NCI-H82 treated with DMSO at 0.1 percent for 48 hours (cell line): Measurements from ENCODE around the gene ATP2A3.
"Not testable (repeated sequence)": the region's sequence is repeated elsewhere in the genome, so short reads cannot be mapped to it uniquely, and the experiment has no call there.

Source experiments
- DNase-seq: peaks from one replicate; lab custom pipeline; 2025; ENCODE audit not compliant: unreplicated experiment; lab: John Stamatoyannopoulos, UW

ATP2A3 gene

DNA sequence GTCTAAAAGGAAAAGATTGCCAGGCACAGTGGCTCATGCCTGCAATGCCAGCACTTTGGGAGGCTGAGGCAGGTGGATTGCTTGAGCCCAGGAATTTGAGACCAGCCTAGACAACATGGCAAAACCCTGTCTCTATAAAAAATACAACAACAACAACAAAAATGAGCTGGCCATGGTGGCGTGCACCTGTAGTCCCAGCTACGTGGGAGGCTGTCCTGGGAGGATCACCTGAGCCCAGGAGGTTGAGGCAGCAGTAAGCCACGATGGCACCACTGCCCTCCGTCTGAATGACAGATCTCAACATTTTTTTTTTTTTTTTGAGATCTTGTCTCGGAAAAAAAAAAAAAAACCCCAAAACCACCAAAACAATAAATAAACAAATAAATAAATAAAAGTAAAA lies 28.1 kb upstream of the ATP2A3 start:
- no peak for DNase-seq

DNA sequence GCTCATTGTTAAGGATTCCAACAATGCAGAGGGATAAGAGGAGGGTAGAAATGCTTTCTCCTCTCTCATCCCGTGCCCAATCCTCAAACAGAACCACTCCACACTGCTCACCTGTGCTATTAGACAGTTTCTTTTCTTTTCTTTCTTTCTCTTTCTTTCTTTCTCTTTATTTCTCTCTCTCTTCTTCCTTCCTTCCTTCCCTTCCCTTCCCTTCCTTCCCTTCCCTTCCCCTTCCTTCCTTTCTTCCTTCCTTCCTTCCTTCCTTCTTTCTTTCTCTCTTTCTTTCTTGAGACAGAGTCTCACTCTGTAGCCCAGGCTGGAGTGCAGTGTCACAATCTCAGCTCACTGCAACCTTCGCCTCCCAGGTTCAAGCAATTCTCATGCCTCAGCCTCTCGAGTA lies 27.5 kb upstream of the ATP2A3 start:
- not testable (repeated sequence) for DNase-seq

DNA sequence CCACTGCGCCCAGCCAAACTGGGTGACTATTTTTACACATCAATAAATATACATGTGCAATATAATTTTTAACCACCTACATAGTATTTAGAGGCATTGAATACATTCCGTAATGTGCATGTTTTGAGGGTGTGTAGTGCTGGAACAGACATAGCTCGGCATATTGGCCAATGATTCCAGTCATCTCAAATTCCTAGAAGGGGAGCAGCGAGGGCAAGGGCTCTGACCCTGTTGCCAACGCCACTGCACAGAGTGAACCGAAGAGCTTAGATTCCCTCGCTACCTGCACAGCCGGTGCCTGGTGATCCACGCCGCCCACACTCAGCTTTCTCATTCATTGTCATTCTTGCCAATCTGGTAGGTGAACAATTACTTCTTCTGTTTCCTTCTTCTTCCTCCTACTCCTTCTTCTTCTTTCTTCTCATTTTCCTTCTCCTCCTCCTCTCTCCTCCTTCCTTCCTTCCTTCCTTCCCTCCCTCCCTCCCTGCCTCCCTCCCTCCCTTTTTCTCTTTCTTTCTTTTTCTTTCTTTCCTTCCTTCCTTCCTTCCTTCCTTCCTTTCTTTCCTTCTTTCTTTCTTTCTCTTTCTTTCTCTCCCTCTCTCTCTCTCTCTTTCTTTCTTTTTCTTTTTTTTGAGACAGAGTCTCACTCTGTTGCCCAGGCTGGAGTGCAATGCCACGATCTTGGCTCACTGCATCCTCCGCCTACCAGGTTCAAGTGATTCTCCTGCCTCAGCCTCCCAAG lies 26.3 kb upstream of the ATP2A3 start:
- DNase-seq: no peak

DNA sequence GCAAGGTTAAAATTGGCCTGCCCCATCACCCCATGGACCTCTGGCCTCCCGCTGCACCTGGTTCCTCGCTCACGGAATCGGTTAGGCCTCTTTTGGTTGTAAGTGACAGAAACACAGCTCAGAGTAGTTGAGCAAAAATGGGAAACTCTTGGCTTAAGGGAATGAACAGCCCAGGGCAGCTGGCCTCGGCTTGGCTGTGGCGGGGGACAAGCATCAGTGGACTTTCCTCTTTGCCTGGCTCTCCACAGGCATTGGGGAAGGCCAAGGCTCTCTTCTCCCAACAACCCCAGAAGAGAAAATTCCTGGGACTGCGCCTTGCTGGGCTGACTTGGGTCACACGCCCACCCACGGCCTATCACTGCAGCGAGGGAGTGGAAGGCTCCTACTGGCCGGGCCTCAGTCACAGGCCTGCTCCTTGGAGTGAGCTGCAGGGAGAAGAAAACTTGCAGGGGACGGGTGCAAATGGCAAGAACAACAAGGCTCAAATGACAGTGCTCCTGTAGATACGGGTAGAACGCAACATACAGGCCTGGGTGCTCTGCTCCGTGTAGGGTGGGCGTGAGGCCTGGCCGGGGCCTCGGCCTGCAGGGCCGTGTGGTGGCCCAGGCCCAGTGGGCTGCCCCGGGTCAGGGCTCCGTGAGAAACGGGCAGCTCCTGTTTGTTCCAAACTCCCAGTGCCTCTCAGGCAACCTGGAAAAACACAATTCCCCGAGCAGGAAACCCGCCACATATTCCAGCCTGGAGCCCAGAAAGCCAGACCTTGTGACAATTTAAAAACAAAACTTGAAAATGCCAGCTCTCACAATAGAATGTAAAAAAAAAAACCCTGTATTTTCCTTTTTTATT lies 25.0 kb upstream of the ATP2A3 start:
- DNase-seq: no peak

DNA sequence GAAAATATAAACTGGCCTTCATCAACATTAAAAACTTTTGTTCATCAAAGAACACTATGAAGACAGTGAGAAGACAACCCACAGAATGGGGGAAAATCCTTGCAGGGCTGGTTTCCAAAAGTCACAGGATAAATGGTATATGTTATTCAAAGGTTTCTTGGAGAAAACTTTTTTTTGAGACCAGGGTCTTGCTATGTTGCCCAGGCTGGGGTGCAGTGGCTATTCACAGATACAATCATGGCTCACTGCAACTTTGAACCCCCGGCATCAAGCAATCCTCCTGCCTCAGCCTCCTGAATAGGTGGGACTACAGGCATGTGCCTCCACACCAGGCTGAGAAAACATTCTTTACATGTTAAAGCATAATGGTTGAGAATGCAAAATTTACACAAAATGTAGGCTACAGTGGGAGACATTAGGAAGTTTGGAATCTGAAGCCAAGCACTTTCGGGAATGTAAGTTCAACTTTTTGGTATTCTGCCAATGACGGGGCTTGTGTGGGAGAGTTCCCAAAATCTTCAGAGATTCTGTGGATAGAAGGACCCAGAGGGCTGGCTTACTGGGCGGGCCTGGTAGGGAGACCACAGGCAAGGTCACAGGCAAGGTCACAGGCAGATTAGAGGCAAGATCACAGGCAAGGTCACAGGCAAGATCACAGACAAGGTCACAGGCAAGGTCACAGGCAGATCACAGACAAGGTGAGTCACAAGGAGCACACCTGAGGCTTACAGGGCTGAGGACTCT lies 24.2 kb upstream of the ATP2A3 start:
- DNase-seq: no peak

DNA sequence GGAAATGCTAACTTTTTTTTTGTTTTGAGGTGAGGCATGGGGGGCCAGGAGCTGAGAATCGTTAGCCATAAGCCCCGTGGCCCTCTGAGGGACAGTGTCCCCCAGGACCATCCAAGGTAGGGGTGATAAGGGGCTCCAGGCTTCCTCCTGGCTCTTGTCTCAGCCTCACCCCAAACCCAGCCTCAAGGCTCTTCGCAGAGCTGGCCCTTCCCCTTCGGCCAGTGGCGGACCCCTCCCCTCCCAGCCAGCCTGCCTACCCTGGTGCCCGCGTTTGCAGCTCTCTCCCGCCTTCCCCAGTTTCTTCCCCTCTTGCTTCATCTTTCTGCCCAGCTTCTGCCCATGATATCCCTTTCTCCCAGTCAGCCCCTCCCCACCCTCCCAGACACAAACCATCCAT lies 22.7 kb upstream of the ATP2A3 start:
- DNase-seq: no peak

DNA sequence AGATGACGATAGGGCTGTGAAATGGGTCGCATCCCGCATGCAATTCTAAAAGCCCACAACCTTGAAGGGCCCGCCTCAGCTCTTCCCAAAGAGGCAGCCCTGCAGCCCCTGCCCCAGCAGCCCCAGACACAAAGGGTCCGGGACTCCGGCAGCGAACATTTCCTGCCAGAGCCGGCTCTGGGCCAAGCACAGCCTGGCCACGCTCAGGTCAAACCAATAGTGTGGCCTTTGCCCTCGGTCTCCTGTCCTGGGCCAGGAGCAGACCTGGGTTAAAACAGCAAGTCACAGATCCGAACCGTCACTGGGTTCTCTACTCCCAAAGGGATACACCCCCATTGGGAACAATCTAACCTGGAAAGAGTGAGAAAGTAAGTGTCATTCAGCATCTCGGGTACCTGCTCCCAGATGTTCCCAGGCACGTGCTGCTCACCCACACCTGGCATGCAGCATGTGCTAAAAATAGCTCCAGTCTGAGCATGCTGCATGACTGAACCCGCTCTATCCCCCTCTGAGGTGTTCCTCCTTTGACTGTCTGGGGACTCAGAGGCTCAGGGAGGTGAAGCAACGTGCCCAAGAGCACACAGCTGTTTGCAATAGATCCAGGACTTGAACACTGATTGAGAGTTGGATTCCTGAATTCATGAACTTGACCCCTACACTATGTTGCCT lies 22.2 kb upstream of the ATP2A3 start:
- no peak for DNase-seq

DNA sequence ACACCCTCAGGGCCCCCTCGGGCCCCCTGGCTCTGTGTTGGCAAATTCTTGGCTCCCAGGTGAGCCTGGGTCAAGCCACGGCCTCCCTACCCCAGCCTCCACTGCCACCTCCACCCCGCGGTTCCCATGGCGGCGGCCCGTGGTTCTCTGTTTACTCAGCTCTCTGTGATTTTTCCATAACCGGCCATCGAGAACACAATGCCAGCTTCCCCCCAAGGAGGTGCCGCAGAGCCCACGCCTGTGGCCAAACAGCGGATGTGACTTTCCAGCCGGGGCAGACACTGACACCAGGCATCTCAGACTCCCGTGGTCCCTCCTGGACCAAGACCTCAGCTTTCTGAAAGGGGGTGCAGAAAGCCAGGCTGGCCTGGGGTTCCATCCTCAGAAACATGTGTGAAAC lies 21.6 kb upstream of the ATP2A3 start:
- DNase-seq: no peak

DNA sequence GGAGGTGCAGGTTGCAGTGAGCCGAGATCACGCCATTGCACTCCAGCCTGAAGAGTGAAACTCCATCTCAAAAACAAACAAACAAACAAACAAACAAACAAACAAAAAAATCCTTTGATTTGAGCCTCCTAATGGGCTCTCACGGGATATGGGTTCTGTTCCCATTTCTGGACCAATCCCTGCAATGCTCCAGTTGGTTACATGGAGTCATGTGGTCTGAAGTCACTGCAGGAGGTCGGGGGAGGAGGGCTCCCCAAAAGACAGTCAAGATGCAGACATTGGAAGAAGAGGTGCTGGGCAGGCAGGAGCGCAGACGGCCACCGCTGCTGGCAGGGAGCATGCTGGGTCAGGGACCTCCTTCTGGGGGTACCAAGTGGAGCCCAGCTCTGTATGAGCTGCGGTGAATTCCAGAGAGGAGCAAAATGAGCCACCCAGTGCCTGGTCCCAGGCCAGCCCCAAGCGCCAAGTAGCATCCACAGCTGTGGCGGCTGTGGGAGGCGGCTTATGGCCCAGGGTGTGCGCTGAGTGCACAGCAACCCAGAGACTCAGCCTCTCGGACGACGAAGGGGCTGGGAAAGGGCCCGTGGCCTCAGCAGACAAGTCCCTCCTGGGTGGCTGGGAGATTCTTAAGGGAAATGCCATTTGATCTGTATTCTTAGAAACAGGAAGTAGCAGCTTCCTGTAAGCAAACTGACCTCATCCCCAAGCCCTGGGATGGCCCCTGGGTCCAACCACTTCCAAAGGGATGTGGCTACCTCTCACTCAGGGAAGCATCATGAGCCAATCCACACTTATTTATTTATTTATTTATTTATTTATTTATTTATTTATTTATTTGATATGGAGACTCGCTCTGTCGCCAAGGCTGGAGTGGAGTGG lies 19.6 kb upstream of the ATP2A3 start:
- no peak for DNase-seq

DNA sequence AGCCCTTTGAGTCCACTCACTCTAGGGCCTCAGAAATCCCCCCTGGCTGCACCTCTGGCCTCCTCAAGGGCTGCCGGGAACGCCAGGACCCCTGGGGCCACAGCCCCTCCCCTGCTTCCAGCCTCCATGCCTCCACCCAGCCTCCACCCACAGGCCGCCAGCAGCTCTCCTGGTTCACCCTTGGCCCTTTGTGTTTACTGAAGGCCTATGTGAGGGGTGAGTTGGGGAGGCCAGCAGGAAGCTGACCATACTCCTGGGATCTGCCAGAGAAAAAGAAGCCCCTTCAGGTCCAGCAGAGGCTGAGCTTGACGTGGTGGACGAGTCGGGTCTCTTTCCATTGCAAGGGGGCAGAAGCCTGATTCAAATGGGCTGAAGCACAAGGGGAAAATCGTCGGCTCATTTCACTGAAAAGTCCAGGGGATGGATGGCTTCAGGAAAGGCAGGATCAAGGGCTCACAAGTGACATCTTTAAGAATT lies 18.3 kb upstream of the ATP2A3 start:
- no peak for DNase-seq

DNA sequence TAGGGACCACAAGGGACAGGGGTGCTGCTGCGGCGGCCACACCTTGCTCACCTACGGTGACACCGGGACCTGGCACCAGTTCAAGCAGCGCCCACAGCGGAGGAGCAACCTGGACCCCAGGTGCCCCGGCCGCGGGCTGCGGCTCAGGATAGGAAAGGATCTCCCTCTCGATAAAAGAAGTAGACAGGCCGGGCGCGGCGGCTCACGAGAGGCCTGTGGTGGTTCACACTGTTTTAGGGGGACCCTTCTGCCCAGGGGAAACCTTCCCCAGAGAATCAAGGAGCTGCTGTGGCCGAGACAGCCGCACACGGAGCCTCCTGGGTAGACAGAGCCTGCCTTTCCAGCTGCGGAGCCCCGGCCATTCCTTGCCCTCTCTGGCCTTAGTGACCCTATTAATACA lies 17.9 kb upstream of the ATP2A3 start:
- DNase-seq: no peak

DNA sequence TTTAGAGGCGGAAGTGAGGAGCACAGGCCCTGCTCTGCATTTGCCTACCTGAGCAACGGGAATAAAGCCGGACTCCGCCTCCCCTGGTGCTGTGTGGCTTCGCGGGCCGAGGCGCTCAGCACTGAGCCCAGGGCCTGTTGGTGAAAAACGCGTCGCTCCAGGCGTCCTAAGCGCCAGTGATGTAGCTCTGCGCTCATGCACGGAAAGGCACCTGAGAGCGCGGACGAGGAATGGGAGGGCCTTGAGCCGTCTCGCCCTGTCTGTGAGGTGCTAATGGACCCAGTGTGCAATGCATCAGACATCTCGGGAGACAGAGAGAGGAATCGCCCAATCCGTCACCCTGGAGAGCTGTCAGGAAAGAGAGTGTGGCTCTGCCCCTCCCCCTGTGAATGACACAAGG lies 17.2 kb upstream of the ATP2A3 start:
- no peak for DNase-seq

DNA sequence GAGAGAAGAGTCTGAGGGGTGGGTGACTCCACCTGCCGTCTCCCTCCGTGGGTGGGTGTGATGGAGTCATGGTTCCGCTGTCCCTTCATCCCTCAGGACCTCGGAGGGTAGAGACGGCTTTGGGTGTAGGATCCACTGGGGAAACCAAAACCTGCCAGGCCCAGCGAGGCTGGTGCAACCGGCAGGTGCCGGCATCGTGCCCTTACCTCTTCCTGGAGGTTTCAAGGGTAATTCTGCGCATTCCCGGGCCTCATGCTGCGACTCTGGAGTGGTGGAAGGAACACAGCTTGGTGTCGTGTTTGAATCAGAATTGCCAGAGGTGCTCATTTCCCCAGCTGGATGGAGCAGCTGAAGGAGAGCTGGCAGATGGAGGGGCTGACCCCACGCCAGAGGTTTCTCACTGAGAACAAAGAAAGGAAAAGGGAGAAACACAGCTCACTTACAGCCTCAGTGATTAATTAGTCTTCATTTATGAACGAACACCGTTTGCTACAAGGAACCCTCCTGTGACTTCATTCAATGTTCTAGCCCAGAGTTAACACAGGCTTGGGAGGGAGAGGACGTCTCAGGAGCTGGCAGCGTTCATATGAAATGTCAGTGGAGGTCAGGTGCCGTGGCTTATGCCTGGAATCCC lies 16.3 kb upstream of the ATP2A3 start:
- no peak for DNase-seq

DNA sequence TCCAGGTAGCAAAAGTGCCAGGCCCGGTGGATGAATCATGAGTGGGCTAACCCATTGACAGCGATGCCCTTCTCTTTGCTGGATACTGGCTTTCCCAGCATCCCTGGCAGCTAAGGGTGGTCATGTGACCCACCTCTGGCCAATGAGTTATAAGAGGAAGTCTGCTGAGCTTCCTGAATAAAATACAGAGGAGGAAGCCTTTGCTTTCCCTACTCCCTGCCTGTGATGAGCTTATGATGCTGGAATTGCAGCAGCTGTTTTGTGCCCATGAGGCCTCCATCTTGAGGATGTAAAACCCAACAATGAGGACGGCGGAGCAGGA lies 15.0 kb upstream of the ATP2A3 start:
- no peak for DNase-seq

DNA sequence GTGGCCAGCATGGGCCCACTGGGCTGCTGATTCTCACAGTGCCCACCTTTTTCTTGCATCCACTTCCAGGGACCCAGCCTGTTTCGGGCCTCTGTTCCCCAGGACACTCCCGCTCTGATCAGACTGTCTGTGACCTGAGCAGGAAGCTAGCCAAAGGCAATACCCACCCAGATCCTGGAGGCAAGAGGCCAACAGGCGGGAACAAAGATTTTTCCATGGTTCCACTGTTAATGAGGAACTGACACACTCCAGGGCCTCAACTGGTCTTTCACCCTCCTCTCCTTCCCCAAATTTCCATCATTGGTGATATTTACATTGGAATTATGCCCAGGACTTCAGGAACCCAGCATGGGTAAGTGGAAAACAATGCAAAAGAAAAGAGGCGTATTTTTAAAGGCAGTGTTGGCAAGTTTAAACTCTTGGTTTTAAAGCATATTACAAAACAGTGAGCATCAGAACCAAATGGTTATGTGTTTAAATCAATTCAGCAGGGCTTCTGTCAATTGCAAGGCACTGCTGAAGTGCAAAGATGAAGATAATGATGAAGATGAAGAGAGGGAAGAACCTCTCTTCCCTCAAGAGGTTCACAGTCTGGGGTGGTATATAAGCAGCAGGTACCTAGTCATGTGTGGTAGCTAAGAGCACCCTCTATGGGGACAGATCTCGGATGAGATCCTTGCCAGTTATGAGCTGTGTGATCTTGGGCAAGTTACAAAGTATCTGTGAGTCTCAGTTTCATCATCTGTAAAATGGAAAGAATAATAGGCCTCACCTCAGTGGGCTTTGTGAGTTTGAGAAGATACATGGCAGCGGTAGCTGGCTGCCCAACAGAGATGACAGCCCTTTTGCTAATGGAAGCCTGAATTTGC lies 14.4 kb upstream of the ATP2A3 start:
- DNase-seq: no peak

DNA sequence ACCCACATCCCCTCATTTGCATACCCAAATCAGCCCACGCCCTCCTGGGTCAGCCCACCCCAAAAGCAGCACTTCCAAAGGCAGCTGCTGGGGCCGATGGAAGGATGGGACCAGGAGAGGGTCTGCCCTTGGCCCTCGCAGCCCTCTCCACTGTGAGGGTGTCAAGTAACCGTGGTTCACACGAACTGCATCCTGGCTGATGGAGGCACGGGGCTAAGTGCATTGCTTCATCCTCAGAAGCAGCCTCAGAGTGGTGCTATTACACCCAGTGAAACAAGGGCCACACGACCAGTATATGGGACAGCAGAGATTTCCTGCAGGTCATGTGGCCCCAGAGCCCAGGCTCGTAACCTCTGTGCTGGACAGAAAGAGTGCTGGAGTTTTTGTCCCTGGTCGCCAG lies 13.2 kb upstream of the ATP2A3 start:
- DNase-seq: no peak

DNA sequence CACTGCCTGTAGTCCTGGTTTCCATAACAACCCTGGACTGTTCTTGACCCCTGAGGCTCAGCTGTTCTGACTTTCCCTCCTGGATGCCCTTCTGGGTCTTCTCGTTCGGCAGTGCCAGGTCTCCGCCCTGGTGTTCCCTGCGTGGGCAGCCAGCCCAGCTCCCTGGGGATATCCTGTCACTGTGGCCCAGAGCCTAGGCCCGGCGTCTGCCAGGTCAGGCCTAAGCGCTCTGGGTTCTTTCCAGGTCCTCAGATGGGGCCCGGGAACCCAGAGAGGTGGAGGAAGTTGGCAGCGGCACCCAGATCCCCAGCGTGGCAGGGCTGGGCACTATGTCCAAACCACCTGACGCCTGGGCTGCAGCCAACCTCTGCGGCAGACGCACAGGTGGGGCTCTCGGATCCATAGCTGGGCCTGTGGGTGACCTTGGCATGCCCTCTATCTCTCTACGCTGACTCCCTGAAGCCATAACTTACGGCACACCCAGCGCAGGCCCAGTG lies 12.5 kb upstream of the ATP2A3 start:
- DNase-seq: no peak

DNA sequence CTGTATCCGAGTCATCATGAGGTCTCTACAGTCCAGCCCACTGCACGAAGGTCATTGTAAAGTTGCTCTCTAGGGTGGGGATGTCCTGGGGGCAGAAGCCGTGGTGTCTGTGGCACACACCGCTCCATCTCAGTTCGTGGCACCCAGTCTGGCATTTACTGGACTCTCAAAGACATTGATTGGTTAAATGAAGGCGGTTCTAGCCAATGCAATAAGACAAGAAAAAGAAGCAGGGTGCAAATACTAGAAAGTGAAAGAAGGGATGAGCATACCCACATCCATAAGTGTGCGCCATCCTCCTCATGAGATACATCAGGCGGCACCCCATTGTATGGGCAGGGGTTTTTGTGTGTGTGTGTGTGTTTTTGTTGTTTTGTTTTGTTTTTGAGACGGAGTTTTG lies 10.7 kb upstream of the ATP2A3 start:
- DNase-seq: no peak
